Measurements from ENCODE around the gene EXOC7.

DNA sequence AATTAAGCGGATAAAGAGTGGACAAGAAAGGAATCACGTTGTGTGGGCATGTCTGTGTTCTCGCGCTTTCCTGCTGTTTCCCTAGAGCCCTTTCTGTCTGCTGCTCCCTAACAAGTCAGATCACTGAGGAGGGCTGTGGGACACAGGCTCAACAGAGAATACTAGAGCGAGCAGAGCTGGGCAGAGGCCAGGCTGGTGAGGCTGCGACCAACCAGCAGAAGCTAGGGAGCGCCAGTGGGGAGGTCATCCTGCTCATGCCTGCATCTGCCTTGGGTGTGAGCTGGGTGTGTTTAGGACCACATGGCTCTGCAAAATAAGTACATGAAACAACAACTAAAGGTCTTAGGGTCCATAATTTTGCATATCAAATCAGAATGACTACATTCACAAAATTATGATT is 49.0 kb upstream of the EXOC7 start:
- TF ChIP-seq, protein P1, sequence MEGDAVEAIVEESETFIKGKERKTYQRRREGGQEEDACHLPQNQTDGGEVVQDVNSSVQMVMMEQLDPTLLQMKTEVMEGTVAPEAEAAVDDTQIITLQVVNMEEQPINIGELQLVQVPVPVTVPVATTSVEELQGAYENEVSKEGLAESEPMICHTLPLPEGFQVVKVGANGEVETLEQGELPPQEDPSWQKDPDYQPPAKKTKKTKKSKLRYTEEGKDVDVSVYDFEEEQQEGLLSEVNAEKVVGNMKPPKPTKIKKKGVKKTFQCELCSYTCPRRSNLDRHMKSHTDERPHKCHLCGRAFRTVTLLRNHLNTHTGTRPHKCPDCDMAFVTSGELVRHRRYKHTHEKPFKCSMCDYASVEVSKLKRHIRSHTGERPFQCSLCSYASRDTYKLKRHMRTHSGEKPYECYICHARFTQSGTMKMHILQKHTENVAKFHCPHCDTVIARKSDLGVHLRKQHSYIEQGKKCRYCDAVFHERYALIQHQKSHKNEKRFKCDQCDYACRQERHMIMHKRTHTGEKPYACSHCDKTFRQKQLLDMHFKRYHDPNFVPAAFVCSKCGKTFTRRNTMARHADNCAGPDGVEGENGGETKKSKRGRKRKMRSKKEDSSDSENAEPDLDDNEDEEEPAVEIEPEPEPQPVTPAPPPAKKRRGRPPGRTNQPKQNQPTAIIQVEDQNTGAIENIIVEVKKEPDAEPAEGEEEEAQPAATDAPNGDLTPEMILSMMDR (conservative IDR thresholded peaks at IDR 0.05 in 1 of 2, IDR thresholded peaks at IDR 0.05 in 1 of 2; ENCODE audit: low read depth in 1 of 2, low read length in 2 of 2): no peak
- no peak for TF ChIP-seq EZH2 (IDR thresholded peaks at IDR 0.05; ENCODE audit: low read length, missing control alignments)

All from fibroblast of lung (primary cell).